ENCODE data around the gene NPPA. TPM values are rescaled to one million over a fixed set of nuclear protein-coding genes. Genes with fewer than 3 reads are reported as not detected.
A peak's percentile ranks its signal among the peaks of the same experiment; 100 is the strongest.

Gene NPPA
- polyA plus RNA-seq, 4 donors: 0.74 to 1.2 TPM; not detected in 2

- peak in 1 of 4 donors; percentile 28 for DNase-seq (ENCODE audit: low read depth in 4 of 4, low spot score in 2 of 4)
These were observed 1.8 kb downstream of the NPPA start for GRCh38 chr1:11845641-11846335.

DNA sequence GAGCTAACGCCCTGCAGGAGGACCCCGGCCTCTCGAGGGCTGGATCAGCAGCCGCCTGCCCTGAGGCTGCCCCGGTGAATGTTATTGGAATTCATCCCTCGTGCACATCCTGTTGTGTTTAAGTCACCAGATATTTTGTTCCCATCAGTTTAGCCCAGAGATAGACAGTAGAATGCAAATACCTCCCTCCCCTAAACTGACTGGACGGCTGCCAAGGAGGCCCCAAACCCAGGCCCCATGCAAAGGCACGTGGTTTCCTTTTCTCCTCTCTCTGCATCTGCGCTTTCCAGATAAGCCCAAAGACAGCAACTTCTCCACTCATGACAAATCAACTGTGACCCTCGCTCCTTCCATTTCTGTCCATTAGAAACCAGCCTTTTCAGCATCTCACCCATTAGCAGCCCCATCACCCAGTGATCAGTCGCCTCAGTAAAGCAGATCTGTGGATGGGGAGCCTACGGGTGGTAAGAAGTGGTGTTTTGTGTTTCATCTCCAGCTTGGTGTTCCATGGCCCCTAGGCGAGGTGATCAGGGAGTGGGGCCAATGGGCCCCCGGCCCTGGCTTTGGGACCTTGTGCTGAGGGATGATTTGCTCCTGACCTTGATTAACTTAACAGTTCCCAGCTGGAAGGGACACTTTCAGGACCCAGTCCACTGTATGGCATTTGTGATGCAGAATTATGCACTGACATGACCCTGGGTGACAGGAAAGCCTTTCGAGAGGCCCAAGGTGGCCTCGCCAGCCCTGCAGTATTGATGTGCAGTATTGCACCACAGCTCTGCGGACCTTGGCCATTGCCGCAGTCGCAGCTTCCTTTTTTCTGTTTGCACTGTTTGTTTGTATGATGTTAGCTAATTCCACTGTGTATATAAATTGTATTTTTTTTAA is 5.2 kb downstream of the NPPA start:
- DNase-seq (ENCODE audit: low read depth in 4 of 4, low spot score in 2 of 4): peak in 1 of 4 donors; percentile 18

DNA sequence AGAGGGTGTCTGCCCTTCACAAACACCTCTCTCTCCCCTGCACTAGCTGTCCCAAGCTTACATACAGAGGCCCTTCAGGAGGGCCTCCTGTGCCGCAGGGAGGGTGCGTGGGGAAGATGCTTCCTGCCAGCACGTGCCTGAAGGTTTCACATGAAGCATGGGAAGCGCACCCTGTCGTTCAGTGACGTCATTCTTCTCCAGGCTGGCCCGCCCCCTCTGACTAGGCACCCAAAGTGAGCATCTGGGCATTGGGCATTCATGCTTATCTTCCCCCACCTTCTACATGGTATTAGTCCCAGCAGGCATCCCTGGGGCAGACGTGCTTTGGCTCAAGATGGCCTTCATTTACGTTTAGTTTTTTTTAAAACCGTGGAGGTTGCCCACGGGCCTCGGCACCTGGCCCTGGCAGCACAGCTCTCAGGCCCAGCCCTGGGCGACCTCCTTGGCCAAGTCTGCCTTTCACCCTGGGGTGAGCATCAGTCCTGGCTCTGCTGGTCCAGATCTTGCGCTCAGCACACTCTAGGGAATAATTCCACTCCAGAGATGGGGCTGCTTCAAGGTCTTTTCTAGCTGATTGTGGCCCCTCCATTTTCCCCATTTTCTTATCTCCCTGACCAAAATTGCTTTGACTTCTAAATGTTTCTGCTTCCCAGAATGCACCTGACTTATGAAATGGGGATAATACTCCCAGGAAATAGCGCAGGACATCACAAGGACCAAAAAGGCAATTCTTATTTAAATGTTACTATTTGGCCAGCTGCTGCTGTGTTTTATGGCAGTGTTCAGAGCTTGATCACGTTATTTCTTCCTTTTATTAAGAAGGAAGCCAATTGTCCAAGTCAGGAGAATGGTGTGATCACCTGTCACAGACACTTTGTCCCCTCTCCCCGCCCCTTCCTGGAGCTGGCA is 6.1 kb downstream of the NPPA start:
- DNase-seq (ENCODE audit: low read depth in 4 of 4, low spot score in 2 of 4): no peak

GRCh38 chr1:11839727-11840705 is 7.6 kb downstream of the NPPA start:
- DNase-seq (ENCODE audit: low read depth in 4 of 4, low spot score in 2 of 4): no peak

DNA sequence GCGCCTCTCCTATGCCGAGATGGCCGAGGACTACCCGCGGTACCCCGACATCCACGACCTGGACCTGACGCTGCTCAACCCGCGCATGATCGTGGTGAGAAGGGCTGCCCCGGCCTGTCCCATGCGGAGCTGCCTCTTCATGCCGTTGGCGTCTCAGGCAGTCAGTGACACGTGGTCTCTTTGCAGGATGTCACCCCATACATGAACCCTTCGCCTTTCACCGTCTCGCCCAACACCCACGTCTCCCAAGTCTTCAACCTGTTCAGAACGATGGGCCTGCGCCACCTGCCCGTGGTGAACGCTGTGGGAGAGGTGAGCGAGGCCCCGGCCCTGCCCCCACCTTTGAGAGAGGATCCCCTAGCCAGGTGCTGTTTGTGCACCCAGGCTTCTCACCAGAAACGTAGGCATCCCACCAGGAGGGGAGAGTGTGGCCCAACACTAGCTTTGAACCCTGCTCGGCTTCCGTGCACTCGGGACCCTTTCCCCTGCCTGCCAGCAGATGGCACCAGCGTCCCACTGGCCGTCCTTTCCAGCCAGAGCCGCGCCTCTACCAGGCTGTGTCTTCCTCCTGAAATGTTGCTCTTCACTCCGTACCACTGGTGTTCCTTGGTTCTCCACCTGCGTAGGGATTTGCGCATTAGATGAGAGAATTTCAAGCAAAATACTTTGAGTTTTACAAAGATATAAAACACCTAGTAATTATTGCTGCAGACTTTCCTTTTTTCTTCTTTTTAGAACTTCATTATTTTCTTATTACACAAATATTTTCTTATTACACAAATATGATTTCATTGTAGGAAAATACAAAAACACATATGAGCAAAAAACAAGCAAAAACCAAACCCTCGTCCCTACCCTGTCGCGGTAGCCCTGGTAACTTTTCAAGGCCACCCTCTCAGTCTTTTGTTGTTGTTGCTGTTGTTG is 9.0 kb downstream of the NPPA start:
- DNase-seq (ENCODE audit: low read depth in 4 of 4, low spot score in 2 of 4): peak in 3 of 4 donors; percentile 11 to 31 (median 21)

GRCh38 chr1:11837767-11838348 is 9.7 kb downstream of the NPPA start:
- no peak for DNase-seq (ENCODE audit: low read depth in 4 of 4, low spot score in 2 of 4)

GRCh38 chr1:11836955-11837766 is 10.4 kb downstream of the NPPA start:
- DNase-seq (ENCODE audit: low read depth in 4 of 4, low spot score in 2 of 4): no peak

DNA sequence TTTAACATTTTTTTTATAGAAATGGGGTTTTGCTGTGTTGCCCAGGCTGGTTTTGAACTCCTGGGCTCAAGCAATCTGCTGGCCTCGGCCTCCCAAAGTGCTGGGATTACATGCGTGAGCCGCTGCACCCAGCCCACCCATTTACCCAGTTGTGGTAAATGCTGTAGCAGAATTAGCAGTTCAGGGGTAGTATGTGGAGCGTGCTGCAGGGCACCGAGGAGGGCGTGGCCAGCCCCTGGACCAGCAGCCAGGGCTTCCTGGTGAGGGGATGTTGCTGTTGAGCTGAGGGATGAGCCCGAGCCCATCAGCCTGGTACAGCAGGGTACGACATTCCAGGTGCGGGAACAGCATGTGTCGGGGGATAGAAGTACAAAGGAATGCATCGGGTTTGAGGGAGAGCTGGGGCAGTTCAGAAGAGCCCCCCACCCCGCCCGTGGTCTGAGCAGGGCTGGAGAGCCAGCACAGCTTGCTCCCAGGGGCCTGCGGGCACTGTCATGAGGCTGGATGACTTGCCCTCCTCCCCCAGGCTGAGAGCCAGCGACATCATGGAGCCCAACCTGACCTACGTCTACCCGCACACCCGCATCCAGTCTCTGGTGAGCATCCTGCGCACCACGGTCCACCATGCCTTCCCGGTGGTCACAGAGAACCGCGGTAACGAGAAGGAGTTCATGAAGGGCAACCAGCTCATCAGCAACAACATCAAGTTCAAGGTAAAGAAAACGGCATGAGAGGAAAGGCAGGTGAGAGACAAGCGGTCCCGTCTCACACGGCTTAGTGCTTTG is 11.9 kb downstream of the NPPA start:
- no peak for DNase-seq (ENCODE audit: low read depth in 4 of 4, low spot score in 2 of 4)

DNA sequence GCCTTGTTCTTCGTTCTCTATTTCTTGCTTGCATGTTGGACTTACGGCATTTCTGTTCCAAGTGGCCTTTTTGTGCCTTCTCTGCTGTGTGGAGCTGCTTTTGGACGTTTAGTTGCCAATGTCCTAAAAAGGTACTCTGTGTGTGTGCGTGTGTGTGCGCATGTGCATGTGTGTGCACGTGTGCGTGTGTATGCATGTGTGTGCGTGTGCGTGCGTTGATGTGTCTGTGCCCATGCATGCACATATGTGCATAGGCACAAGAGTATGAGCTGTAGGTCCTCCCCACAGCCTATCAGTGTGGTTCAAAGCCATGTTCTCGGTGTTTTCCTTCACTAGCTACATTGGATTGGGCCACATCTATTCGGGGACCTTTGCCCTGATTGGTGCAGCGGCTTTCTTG is 13.7 kb downstream of the NPPA start:
- DNase-seq (ENCODE audit: low read depth in 4 of 4, low spot score in 2 of 4): no peak

DNA sequence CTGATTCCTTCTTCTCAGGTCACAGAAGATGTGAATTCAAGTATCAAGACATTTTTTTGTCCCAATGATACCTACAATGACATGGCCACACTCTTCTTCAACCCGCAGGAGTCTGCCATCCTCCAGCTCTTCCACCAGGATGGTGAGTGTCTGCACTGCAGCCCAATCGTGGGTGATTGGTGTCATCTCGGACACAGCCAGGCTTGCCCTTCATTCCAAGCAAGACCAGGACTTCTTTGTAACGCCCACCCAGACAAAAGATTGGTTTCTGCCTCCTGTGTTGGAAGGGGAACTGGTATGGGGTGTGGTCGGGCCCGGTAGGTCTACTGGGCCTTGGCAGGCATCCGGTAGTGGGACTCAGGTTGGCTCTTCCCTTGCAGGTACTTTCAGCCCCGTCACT is 14.1 kb downstream of the NPPA start:
- DNase-seq (ENCODE audit: low read depth in 4 of 4, low spot score in 2 of 4): no peak

DNA sequence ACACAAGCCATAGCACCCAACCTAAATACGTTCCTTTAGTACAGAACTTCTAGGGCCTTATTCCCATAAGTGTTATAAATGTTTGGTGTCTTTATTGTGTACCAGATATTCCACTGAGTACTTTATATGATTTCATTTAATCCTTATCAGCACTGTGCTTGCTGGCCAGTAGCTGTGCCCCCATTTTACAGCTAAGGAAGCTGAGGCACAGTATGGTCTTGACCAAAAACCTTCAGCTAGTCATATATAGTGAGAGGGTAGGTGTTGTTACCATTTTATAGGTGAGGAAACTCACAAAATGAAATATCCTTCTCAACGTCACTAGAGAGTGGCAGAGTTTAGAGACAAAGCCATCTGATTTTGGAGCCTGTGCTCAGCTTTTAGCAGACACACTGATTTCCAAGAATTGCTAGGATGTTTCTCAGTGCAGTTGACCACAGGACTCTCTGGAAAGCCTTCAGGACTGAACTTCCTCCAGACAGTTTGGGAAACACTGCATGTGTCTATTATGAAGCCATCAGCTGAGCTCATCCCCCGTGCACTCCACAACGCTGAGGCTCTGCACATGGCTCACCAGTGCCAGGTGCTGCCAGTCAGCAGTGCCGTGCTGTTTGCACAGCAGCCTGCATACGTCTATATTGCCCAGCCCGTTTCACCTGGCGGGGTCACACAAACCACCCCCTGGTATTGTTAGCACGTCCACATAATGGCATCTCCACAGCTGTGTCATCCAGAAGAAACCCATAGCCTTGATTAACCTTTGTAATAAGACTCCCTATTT is 15.4 kb downstream of the NPPA start:
- no peak for DNase-seq (ENCODE audit: low read depth in 4 of 4, low spot score in 2 of 4)

- no peak for DNase-seq (ENCODE audit: low read depth in 4 of 4, low spot score in 2 of 4)
These were observed 19.1 kb downstream of the NPPA start for GRCh38 chr1:11828511-11828910.

DNA sequence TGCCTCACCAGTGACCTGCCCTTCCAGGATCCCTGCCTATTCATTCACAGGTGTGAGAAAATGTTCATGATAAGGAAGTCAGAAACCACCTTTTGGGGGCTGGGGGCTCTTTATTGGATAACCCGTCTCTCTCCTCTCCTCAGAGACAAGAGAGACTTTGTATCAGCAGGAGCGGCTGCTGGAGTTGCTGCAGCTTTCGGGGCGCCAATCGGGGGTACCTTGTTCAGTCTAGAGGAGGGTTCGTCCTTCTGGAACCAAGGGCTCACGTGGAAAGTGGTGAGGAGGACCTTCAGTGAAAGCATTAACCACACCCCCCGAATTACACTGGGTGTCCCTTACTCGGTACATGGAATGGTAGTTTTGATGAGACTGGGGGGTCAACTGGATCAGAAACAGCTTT is 20.6 kb downstream of the NPPA start:
- DNase-seq (ENCODE audit: low read depth in 4 of 4, low spot score in 2 of 4): no peak

DNA sequence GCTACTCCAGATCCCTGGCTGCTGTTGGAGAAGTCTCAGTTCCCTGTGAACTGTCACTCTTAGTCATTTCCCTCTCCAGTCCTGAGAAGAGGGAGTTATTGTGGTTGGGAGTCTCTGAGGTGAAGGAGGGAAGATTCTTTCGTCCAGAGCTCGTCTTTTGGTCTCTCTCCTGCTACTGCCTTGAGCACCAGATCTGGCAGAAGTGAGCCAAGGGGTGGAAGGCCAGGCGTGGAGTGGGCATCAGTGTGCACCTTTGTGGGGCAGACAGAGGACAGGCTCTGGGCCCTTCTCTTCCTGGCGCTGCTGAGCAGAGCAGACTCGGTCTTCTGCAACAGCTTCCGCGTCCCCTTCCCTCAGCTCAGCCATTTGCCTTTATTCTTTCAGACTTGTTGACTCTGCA is 22.5 kb downstream of the NPPA start:
- DNase-seq (ENCODE audit: low read depth in 4 of 4, low spot score in 2 of 4): no peak

DNA sequence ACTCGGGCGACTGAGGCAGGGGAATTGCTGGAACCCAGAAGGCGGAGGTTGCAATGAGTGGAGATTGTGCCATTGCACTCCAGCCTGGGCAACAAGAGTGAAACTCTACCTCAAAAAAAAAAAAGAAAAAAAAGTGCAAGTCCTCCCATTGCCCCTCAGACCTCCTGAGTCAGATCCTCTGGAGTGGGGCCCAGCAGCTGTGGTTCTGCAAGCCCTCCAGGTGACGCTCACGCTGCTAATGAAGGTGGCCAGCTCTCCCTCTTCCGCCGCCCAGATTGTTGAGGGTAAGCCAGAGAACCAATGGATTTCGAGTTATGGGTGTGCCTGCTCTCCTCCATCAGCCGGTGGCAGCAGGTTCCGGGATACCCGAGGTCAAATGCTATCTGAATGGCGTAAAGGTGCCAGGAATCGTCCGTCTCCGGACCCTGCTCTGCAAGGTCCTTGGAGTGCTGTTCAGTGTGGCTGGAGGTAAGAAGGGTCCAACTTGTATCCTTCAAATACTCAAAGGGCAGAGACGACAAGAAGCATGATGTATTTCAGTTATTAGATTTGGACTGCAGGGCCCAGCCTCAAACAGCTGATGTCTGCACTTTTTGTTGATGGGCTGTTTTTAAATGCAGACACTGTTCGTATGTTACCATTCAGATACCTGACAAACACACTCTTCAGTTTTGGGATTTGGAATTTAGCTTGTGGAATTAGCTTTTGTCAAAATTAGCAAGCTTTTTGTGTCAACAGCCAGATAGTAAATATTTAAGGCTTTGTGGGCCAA is 24.0 kb downstream of the NPPA start:
- no peak for DNase-seq (ENCODE audit: low read depth in 4 of 4, low spot score in 2 of 4)

Data from left renal cortex interstitium (tissue), 4 donors.